OCI-LY1 (cell line): Measurements from ENCODE around the gene ELMO1.

Experiments used
- EZH2 ChIP-seq: fragments of 200-600 bp; sonication (generic), shearing (Covaris generic); IDR thresholded peaks from 2 replicates; pipeline ENCODE4 v1.8.0; 2017; ENCODE audit warnings: borderline replicate concordance, mixed run types, mild to moderate bottlenecking, antibody characterized with exemption, low read length, moderate library complexity, mixed read lengths
- TF ChIP-seq, protein P1 (sequence below): fragments of 200-600 bp; sonication (generic), shearing (Covaris generic); IDR thresholded peaks from 2 replicates; pipeline ENCODE4 v1.5.1; 2017; ENCODE audit warnings: mild to moderate bottlenecking, antibody characterized with exemption, low read length, moderate library complexity, mixed read lengths

DNA sequence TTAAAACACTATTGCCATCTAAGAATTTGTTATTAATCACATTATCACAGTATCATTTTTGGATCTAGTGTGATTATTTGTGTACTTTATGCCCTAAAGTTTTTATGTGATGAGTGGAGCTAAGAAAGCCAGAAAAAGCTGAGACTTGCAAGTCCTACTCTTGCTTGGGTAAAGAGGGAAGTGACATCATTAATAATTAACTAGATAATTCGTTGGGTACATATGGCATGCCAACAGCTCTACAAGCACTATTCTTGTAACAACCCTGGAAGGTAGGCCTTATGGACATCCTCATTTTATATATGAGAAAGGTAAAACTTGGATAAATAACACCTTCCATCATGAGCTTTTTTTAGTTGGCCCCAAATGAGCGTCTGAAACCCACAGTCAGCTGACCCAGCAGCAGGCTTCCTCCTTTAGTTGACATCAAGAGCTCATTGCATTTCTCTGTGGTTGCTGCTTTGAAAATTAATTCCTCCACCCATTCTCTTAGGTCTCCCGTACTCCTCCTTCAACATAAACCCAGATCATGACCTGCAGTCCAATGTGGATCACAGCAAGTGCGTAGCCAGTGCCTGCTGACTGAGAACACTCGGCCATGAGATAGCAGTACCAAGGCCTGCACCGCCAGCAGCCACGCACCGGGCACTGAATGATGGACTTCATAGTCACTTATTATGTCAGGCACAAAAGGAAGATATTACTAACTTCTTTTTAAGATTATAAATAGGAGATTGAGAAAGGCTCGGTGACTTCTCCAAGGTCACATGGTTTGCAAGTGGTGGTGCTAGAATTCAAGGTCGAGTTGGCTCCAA is 432.4 kb downstream of the ELMO1 start:
- no peak for TF ChIP-seq EZH2
- TF ChIP-seq, protein P1, sequence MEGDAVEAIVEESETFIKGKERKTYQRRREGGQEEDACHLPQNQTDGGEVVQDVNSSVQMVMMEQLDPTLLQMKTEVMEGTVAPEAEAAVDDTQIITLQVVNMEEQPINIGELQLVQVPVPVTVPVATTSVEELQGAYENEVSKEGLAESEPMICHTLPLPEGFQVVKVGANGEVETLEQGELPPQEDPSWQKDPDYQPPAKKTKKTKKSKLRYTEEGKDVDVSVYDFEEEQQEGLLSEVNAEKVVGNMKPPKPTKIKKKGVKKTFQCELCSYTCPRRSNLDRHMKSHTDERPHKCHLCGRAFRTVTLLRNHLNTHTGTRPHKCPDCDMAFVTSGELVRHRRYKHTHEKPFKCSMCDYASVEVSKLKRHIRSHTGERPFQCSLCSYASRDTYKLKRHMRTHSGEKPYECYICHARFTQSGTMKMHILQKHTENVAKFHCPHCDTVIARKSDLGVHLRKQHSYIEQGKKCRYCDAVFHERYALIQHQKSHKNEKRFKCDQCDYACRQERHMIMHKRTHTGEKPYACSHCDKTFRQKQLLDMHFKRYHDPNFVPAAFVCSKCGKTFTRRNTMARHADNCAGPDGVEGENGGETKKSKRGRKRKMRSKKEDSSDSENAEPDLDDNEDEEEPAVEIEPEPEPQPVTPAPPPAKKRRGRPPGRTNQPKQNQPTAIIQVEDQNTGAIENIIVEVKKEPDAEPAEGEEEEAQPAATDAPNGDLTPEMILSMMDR, result no peak
